Left lung (tissue), 10 donors: ENCODE data around the gene OR7D2. TPM values are rescaled to one million over a fixed set of nuclear protein-coding genes. Genes with fewer than 3 reads are reported as not detected.

Source experiments
- ATAC-seq: fragments of 200-7000 bp; cut with Tn5 transposase; one replicate; pipeline ENCODE4 v1.9.1; 2020; ENCODE audit warnings: moderate library complexity
- DNase-seq, 4 donors: peaks; one replicate each; pipeline ENCODE4 v3.0.0-alpha.2; 2013 to 2020
- H3K27ac ChIP-seq, 2 donors: fragments of 200-600 bp; sonication (generic) in 1 of 2; one replicate each; pipeline versions ENCODE4 v1.5.0 to v1.8.0; 2020 to 2021
- H3K27me3 ChIP-seq, 2 donors: fragments of 200-600 bp; sonication (generic) in 1 of 2; one replicate each; pipeline versions ENCODE4 v1.5.0 to v1.8.0; 2020 to 2021
- H3K36me3 ChIP-seq, 2 donors: fragments of 200-600 bp; sonication (generic) in 1 of 2; one replicate each; pipeline versions ENCODE4 v1.5.0 to v1.8.0; 2020 to 2021
- H3K4me1 ChIP-seq, 2 donors: fragments of 200-600 bp; one replicate each; pipeline ENCODE4 v1.8.0; 2021
- H3K4me3 ChIP-seq, 2 donors: fragments of 200-600 bp; sonication (generic) in 1 of 2; one replicate each; pipeline versions ENCODE4 v1.5.0 to v1.8.0; 2020 to 2021; ENCODE audit warnings: mild to moderate bottlenecking in 1 of 2
- H3K9me3 ChIP-seq, 2 donors: fragments of 200-600 bp; sonication (generic) in 1 of 2; one replicate each; pipeline versions ENCODE4 v1.5.0 to v1.8.0; 2020 to 2021
- intact Hi-C, 2 donors: fragments of 100-400 bp; cut with DNase I; formaldehyde crosslinking; loops; one replicate each; pipeline versions ENCODE4 v1.11.2 to v1.14.2; 2022
- polyA plus RNA-seq, 6 donors: library from polyadenylated mRNA; unstranded; fragments of 120-200 nt; gene quantifications; one replicate each; pipeline ENCODE4 v1.2.1, GENCODE V29; 2013; ENCODE audit not compliant: insufficient read length in 6 of 6
- total RNA-seq, 2 donors: library from RNA; stranded (reverse); fragmentation: NEBNext Ultra II Directional; extraction: Animal tissue kit (Norgen Biotek cat#: 25700); gene quantifications; one replicate each; pipeline ENCODE4 v1.2.1, GENCODE V29; 2021
- TF ChIP-seq, protein P1 (sequence below), 2 donors: fragments of 200-600 bp; sonication (generic) in 1 of 2; IDR thresholded peaks; one replicate each; pipeline versions ENCODE4 v1.5.0 to v1.8.0; 2021; ENCODE audit warnings: antibody characterized with exemption in 2 of 2
- donor health status: DM: no; HTN: yes; CAD: no.
- donor health status: DM: no; HTN: no; CAD: no.

The OR7D2 gene
- total and polyA plus RNA-seq, 8 donors: 0.10 to 2.0 (median 0.14) TPM; not detected in 1

DNA sequence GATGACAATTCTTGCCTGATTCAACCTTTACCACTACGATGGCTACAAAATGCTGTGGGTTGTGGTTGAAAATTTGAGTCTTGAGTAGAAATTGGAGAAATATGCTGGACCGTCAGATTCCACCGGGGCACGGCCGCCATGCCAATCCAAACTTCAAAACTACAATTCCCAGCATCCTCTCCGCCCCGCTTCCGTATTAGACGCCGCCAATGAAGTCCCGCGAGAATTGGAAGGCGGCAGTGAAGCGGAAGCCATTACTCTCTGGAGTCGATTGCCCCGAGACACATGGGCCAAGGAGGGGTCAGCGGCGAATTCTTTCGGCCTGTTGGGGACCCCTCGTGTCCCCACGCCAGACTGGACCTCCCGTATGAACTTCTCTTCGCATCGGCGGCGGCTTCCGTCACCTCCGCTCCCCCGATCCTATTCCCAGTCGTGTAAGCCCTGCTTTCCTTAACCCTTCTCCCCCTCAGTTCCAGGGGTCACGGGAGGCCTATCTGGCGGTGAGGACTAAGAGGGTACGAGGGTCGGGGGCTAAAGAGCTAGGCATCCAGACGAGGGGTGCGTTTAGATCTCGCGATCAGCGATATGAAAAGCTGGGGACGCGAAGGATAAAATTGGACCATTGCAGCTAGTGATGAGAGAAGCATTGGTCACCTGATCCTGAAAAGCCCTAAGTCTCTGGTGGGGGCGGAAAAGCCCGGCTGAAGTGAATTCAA, 38.5 kb upstream of the OR7D2 start, which contains the start of gene ZNF317:
ZNF317 (plus strand) TSS at position 239 of the 716 bp plus-strand sequence. CDS start 15,620 bp downstream, outside the sequence.
- H3K27me3 ChIP-seq: no peaks in the 10 kb centered on the region
- H3K4me3 ChIP-seq: peak within 1 kb of the TSS; percentile 90 to 95
- intact Hi-C loops: no loop called here
- TF ChIP-seq, protein P1, sequence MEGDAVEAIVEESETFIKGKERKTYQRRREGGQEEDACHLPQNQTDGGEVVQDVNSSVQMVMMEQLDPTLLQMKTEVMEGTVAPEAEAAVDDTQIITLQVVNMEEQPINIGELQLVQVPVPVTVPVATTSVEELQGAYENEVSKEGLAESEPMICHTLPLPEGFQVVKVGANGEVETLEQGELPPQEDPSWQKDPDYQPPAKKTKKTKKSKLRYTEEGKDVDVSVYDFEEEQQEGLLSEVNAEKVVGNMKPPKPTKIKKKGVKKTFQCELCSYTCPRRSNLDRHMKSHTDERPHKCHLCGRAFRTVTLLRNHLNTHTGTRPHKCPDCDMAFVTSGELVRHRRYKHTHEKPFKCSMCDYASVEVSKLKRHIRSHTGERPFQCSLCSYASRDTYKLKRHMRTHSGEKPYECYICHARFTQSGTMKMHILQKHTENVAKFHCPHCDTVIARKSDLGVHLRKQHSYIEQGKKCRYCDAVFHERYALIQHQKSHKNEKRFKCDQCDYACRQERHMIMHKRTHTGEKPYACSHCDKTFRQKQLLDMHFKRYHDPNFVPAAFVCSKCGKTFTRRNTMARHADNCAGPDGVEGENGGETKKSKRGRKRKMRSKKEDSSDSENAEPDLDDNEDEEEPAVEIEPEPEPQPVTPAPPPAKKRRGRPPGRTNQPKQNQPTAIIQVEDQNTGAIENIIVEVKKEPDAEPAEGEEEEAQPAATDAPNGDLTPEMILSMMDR (IDR thresholded peaks at IDR 0.05): no peak
- DNase-seq (peak; percentile 89 to 95 (median 93)), ATAC-seq (peak; percentile 97)
- peaks cover 12 to 31% of the 10 kb centered on the region in 2 donors for H3K4me1 ChIP-seq
- H3K36me3 ChIP-seq: peaks cover 0 to 12% of the 10 kb centered on the region in 2 donors
- H3K27ac ChIP-seq: peak within 1 kb of the TSS; percentile 74 to 87
- peaks cover 0 to 18% of the 10 kb centered on the region in 2 donors for H3K9me3 ChIP-seq

DNA sequence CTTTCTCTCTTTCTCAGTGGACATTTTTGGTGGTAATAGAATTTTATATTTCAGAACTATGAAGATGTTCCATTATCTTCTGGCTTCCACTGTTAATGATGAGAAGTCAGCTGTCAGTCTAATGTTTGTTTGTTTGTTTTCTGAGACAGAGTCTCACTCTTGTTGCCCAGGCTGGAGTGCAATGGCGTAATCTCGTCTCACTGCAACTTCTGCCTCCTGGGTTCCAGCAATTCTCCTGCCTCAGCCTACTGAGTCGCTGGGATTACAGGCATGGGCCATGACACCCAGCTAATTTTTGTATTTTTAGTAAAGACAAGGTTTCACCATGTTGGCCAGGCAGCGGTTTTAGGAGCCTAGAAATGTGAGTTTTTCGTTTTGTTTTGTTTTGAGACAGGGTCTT, 33.9 kb upstream of the OR7D2 start:
- Histone ChIP-seq H3K27ac (no peak overlapping the region), H3K36me3 (peaks cover 0 to 35% of the 10 kb centered on the region in 2 donors), H3K9me3 (peaks cover 0 to 33% of the 10 kb centered on the region in 2 donors), H3K4me1 (peaks cover 12 to 20% of the 10 kb centered on the region in 2 donors), H3K27me3 (no peaks in the 10 kb centered on the region), H3K4me3 (no peak overlapping the region)
- no peak for ATAC-seq
- intact Hi-C loops: no loop called here
- TF ChIP-seq, protein P1 (IDR thresholded peaks at IDR 0.05): no peak
- DNase-seq: no peak

DNA sequence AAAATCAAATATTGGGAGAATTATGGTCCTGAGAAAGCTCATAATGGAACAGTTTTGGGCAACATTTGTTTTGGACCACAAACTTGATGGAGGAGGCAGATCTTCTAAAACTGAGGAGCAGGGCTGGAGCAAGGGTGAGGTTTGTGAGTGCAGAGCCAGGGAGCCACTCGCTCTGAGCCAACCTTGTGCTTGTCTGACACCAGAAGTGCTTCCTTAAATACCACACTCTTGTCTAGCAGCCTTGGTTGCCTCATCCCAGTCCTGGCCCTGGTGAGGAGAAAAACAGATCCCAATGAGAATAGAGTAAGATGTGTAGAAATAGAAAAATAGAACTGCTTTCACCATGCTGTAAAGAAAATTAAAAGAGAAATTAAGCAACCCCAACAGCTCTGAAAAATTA, 31.9 kb upstream of the OR7D2 start:
- peaks cover 1 to 6% of the 10 kb centered on the region in 2 donors for H3K4me1 ChIP-seq
- peaks cover 0 to 37% of the 10 kb centered on the region in 2 donors for H3K9me3 ChIP-seq
- TF ChIP-seq, protein P1 (IDR thresholded peaks at IDR 0.05): no peak
- H3K27me3 ChIP-seq: no peaks in the 10 kb centered on the region
- H3K4me3 ChIP-seq: no peak overlapping the region
- H3K36me3 ChIP-seq: peaks cover 0 to 45% of the 10 kb centered on the region in 2 donors
- H3K27ac ChIP-seq: no peak overlapping the region
- no peak for DNase-seq
- intact Hi-C loops: no loop called here
- no peak for ATAC-seq

DNA sequence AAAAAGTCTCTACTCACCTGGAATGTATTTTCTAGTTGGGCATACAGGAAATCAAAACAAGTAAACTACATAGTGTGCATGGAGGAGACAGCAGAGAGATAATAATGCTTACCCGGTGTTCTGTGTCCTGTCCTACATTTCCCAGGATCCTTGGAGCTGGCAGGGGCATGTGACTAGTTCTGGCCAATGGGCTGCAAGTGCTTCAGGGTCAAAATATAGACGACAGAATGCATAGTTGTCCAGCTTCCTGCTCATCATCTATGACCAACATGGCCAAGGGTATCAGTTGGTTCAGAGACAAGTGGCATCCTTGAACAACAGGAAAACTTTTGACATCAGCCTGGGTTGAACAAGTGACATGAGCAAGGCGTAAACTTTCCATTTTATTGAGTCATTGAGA, 30.1 kb upstream of the OR7D2 start:
- Histone ChIP-seq H3K27ac (no peak overlapping the region), H3K4me1 (no peaks in the 10 kb centered on the region), H3K27me3 (no peaks in the 10 kb centered on the region), H3K4me3 (no peak overlapping the region), H3K36me3 (peaks cover 0 to 62% of the 10 kb centered on the region in 2 donors), H3K9me3 (peaks cover 0 to 51% of the 10 kb centered on the region in 2 donors)
- DNase-seq (no peak), ATAC-seq (no peak)
- TF ChIP-seq, protein P1 (IDR thresholded peaks at IDR 0.05): no peak
- intact Hi-C loops: no loop called here

DNA sequence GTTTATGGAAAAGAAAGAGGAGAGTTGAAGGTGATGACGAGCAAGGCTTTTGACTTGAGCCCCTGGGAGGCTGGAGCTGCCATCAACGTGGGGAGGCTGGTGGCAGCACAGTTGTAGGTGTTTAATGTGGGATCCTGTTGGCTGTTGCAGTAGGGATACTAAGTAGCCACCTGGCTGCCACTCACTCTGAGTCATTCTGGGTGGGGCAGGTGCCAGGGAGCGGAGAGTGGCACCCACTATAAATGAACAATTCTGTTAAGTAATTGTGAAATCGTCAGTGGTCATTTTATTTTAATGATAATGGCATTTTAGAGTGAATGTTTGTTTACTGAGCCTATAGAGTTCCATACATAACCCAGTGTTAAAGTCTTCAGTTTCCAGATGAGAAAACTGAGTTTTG, 28.8 kb upstream of the OR7D2 start:
- no peak for ATAC-seq
- Histone ChIP-seq H3K27me3 (no peaks in the 10 kb centered on the region), H3K27ac (no peak overlapping the region), H3K4me1 (no peaks in the 10 kb centered on the region), H3K4me3 (no peak overlapping the region), H3K36me3 (peaks cover 0 to 61% of the 10 kb centered on the region in 2 donors), H3K9me3 (peaks cover 0 to 51% of the 10 kb centered on the region in 2 donors)
- intact Hi-C loops: no loop called here
- no peak for DNase-seq
- TF ChIP-seq, protein P1 (IDR thresholded peaks at IDR 0.05): no peak
